DOHH2 (cell line): Measurements from ENCODE around the gene GFPT2.

ENCODE experiments used
- EZH2phosphoT487 ChIP-seq: fragments of 200-600 bp; sonication (generic); IDR thresholded peaks from 2 replicates; pipeline ENCODE4 v1.6.1; 2017; ENCODE audit warnings: borderline replicate concordance, mild to moderate bottlenecking, antibody characterized with exemption, low read length, moderate library complexity, mixed read lengths
- TF ChIP-seq, protein P1 (sequence below): fragments of 200-600 bp; sonication (generic); IDR thresholded peaks from one replicate; pipeline ENCODE4 v1.5.1; 2014; ENCODE audit warnings: antibody characterized with exemption, mild to moderate bottlenecking, low read depth, low read length; ENCODE audit not compliant: poor library complexity, severe bottlenecking

DNA sequence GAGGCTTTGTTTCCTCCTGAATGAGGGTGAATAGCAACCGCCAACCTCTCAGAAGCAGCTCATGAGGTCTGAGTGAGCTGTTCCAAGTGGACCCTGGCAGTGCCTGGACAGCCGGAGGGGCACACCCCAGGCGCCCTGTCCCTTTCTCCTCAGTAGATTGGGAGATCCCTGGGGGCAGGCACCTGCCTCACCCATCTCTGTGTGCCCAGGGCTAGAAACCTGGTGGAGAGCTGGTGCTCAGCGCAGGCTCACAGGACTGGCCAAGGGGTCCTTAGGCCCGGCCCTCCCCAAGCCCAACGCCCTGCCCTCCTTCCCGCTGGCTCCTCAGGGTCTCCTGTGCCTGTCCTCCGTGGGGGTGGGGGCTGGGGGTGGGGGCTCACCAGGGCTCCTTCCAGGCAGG, 46.3 kb downstream of the GFPT2 start:
- TF ChIP-seq, protein P1, sequence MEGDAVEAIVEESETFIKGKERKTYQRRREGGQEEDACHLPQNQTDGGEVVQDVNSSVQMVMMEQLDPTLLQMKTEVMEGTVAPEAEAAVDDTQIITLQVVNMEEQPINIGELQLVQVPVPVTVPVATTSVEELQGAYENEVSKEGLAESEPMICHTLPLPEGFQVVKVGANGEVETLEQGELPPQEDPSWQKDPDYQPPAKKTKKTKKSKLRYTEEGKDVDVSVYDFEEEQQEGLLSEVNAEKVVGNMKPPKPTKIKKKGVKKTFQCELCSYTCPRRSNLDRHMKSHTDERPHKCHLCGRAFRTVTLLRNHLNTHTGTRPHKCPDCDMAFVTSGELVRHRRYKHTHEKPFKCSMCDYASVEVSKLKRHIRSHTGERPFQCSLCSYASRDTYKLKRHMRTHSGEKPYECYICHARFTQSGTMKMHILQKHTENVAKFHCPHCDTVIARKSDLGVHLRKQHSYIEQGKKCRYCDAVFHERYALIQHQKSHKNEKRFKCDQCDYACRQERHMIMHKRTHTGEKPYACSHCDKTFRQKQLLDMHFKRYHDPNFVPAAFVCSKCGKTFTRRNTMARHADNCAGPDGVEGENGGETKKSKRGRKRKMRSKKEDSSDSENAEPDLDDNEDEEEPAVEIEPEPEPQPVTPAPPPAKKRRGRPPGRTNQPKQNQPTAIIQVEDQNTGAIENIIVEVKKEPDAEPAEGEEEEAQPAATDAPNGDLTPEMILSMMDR, result no peak
- no peak for TF ChIP-seq EZH2phosphoT487
